ENCODE results near the gene DCC.

DNA sequence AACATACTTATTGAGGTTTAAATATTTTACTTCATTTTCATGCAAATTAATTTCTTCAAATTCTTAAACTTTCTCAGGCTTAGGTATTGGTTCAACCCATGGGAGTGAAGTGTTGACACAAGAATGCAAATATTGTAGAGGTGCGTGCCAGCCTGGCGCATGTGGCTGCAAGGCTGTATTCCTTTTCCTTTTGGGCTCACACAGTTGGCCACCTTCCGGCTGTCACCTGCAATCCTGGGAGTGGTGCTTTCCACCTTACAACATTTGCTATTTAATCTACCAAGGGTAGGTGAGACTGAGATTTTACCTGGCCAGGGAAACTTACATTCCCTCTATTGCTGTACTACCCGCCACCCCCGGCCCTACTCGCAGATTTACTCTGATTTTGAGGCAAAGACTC lies 141.1 kb downstream of the DCC start:
- TF ChIP-seq, protein P1, sequence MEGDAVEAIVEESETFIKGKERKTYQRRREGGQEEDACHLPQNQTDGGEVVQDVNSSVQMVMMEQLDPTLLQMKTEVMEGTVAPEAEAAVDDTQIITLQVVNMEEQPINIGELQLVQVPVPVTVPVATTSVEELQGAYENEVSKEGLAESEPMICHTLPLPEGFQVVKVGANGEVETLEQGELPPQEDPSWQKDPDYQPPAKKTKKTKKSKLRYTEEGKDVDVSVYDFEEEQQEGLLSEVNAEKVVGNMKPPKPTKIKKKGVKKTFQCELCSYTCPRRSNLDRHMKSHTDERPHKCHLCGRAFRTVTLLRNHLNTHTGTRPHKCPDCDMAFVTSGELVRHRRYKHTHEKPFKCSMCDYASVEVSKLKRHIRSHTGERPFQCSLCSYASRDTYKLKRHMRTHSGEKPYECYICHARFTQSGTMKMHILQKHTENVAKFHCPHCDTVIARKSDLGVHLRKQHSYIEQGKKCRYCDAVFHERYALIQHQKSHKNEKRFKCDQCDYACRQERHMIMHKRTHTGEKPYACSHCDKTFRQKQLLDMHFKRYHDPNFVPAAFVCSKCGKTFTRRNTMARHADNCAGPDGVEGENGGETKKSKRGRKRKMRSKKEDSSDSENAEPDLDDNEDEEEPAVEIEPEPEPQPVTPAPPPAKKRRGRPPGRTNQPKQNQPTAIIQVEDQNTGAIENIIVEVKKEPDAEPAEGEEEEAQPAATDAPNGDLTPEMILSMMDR (conservative IDR thresholded peaks at IDR 0.05; ENCODE audit: low read depth, low read length): no peak
- TF ChIP-seq EZH2 (IDR thresholded peaks at IDR 0.05; ENCODE audit: low read length, unreplicated experiment): no peak

Measured in PC-3 (cell line).